Ishikawa (cell line): Measurements from ENCODE around the gene ZNF776.
A peak's percentile ranks its signal among the peaks of the same experiment; 100 is the strongest.

Experiments used
- CEBPB ChIP-seq: IDR thresholded peaks from 2 replicates; pipeline ENCODE4 v1.6.1; 2012
- CREB1 ChIP-seq: IDR thresholded peaks from 2 replicates; pipeline ENCODE4 v1.6.1; 2012; ENCODE audit warnings: low read depth
- EGR1 ChIP-seq: IDR thresholded peaks from 2 replicates; pipeline ENCODE4 v1.6.1; 2012
- EP300 ChIP-seq: IDR thresholded peaks from 2 replicates; pipeline ENCODE4 v1.6.1; 2012; ENCODE audit warnings: borderline replicate concordance
- FOXM1 ChIP-seq: IDR thresholded peaks from 2 replicates; pipeline ENCODE4 v1.6.1; 2012; ENCODE audit warnings: low read depth, borderline replicate concordance
- MAX ChIP-seq: IDR thresholded peaks from 2 replicates; pipeline ENCODE4 v1.6.1; 2012
- NFIC ChIP-seq: IDR thresholded peaks from 2 replicates; pipeline ENCODE4 v1.6.1; 2012
- RAD21 ChIP-seq: IDR thresholded peaks from 2 replicates; pipeline ENCODE4 v1.6.1; 2012; ENCODE audit warnings: low read depth
- TAF1 ChIP-seq: IDR thresholded peaks from 2 replicates; pipeline ENCODE4 v1.6.1; 2012; ENCODE audit warnings: low read depth, mild to moderate bottlenecking
- TCF12 ChIP-seq: IDR thresholded peaks from 2 replicates; pipeline ENCODE4 v1.6.1; 2012; ENCODE audit warnings: low read depth
- TEAD4 ChIP-seq: IDR thresholded peaks from 2 replicates; pipeline ENCODE4 v1.6.1; 2012
- USF1 ChIP-seq: IDR thresholded peaks from 2 replicates; pipeline ENCODE4 v1.6.1; 2012
- YY1 ChIP-seq: IDR thresholded peaks from 2 replicates; pipeline ENCODE4 v1.6.1; 2012; ENCODE audit warnings: low read depth
- ZBTB7A ChIP-seq: IDR thresholded peaks from 2 replicates; pipeline ENCODE4 v1.6.1; 2012; ENCODE audit warnings: low read depth
- TF ChIP-seq, protein P1 (sequence below): IDR thresholded peaks from 2 replicates; pipeline ENCODE4 v1.6.1; 2012; ENCODE audit warnings: low read depth, mild to moderate bottlenecking

ZNF776 gene

DNA sequence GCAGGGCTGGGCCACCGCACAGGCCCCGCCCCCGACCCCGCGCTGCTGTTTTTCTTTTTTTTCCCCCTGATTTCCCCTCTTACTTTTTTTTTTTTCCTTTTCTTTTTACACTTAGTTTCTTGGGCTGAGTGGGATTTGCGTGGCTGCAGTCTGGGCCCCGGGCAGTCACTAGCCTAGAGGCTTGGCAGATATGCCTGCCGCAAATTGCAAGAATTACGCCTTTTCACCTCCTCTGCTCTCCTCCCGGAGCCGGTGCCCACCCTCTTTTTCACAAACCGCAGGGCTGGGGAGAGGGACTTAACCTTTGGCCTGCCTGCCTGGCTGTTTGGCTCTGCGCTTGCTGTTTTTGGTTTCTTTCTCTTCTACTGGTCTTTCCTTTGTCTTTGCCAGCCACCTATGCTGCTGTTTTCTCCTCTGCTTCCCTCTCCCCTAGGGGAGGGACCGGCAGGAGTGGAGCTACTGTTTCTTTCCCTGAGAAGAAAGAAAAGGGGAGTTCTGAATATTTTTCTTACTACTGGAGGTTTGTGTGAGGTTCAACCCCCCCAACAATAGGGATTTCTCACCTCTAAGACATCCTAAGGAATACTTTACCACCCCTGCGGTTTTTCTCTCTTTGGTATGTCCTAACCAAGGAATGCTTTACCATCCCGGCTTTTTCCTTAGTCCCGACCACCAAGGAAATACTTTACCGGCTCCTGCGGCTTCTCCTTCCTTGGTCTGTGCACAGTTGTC lies 57.1 kb downstream of the ZNF776 start:
- TF ChIP-seq EP300: no peak
- peak; percentile 32; the same call in 1 of the 2 replicates for TF ChIP-seq TAF1

GRCh38 chr19:57807541-57807940 lies 60.9 kb downstream of the ZNF776 start:
- TF ChIP-seq ZBTB7A: no peak
- TF ChIP-seq TEAD4: no peak
- TF ChIP-seq EP300: no peak
- TF ChIP-seq RAD21: no peak
- TF ChIP-seq CEBPB: no peak
- no peak for TF ChIP-seq YY1
- TF ChIP-seq NFIC: no peak
- no peak for TF ChIP-seq TAF1
- no peak for TF ChIP-seq USF1
- TF ChIP-seq EGR1: no peak
- TF ChIP-seq, protein P1, sequence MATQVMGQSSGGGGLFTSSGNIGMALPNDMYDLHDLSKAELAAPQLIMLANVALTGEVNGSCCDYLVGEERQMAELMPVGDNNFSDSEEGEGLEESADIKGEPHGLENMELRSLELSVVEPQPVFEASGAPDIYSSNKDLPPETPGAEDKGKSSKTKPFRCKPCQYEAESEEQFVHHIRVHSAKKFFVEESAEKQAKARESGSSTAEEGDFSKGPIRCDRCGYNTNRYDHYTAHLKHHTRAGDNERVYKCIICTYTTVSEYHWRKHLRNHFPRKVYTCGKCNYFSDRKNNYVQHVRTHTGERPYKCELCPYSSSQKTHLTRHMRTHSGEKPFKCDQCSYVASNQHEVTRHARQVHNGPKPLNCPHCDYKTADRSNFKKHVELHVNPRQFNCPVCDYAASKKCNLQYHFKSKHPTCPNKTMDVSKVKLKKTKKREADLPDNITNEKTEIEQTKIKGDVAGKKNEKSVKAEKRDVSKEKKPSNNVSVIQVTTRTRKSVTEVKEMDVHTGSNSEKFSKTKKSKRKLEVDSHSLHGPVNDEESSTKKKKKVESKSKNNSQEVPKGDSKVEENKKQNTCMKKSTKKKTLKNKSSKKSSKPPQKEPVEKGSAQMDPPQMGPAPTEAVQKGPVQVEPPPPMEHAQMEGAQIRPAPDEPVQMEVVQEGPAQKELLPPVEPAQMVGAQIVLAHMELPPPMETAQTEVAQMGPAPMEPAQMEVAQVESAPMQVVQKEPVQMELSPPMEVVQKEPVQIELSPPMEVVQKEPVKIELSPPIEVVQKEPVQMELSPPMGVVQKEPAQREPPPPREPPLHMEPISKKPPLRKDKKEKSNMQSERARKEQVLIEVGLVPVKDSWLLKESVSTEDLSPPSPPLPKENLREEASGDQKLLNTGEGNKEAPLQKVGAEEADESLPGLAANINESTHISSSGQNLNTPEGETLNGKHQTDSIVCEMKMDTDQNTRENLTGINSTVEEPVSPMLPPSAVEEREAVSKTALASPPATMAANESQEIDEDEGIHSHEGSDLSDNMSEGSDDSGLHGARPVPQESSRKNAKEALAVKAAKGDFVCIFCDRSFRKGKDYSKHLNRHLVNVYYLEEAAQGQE: no peak
- TF ChIP-seq CREB1: no peak
- no peak for TF ChIP-seq MAX
- TF ChIP-seq TCF12: no peak
- no peak for TF ChIP-seq FOXM1
